Astrocyte of the spinal cord (primary cell): ENCODE measurements around the gene KLHDC8A.

ENCODE experiments used
- DNase-seq: peaks from one replicate; pipeline ENCODE4 v3.0.0; 2011; ENCODE audit warnings: low read depth, low spot score
- H3K4me3 ChIP-seq: 2 replicates; pipeline ENCODE4 v1.5.1; 2011; ENCODE audit warnings: low read depth, mild to moderate bottlenecking, low read length, moderate library complexity
- CTCF ChIP-seq: IDR thresholded peaks from 2 replicates; pipeline ENCODE4 v1.5.1; 2012; ENCODE audit warnings: low read depth, mild to moderate bottlenecking, low read length, inconsistent platforms
- in situ Hi-C: cut with HindIII; loops from 2 replicates; pipeline ENCODE4 v1.10.0; 2017; ENCODE audit warnings: low sequenced_read_pairs

The KLHDC8A gene

DNA sequence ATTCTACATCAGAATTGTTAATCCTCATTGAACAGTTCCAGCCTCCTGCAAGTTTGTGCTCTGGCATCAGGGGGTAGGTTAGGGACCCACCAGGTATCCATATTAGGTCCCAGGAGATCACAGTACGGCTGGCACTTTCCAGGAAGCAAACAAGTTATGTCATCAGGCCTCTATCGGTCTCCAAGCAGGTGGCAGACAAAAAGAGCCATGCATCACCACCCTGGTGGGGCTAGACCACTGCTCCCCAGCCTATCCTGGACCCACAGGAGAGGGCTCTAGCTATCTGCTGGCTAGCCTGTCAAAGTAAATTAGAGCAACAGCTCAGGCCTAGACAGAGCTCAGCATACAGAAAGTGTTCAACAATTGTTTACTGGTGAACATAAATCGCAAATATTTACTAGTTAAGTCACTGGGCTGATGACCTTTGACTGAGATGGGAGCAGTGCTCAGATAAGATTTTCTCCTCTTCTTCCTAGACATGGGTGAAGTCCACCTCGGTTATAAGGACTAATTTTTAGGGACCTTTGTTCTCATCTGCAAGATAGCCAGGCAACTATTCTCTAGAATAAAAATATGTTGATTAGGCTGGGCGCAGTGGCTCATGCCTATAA lies 41.6 kb downstream of the KLHDC8A start:
- in situ Hi-C loops, result no loop called here
- no peak for DNase-seq
- no peak overlapping the region for H3K4me3 ChIP-seq
- no peak for TF ChIP-seq CTCF

DNA sequence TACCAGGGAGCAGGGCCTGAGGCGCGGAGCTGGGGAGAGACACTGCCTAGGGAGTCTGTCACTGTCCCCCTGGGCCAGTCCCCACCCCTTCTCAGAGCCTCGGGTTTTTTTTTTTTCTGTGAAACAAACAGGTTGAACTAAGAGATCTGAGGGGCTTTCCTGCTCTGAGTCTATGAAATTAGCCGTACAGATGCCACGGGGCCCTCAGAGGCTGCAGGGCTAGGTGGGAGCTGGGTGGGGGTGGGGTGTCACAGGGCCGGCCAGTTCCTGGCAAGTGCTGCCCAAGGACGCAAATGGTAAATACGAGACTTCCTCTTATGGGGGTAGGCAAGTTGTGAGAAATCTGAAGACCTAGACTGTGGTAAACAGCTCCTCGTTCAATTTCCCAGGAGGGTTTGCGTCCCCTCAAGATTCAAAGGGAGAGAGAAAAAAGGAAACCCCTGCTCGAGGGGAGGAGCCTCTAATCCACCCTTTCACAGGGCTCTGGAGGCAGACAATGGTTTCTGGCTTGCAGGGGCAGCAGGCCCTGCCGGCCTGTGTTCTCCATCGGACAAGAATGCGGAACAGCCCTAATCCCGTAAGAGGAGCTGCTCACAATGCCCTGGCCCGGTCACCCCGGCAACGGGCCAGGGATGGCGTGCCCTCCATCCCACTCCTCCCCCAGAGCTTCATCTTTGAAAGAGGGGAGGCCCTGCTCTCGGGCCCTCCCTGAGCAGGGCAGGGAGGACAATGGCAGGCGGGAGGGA lies 43.0 kb downstream of the KLHDC8A start:
- in situ Hi-C loops, result no loop called here
- no peak for TF ChIP-seq CTCF
- peak; percentile 80 for DNase-seq
- no peak overlapping the region for H3K4me3 ChIP-seq

DNA sequence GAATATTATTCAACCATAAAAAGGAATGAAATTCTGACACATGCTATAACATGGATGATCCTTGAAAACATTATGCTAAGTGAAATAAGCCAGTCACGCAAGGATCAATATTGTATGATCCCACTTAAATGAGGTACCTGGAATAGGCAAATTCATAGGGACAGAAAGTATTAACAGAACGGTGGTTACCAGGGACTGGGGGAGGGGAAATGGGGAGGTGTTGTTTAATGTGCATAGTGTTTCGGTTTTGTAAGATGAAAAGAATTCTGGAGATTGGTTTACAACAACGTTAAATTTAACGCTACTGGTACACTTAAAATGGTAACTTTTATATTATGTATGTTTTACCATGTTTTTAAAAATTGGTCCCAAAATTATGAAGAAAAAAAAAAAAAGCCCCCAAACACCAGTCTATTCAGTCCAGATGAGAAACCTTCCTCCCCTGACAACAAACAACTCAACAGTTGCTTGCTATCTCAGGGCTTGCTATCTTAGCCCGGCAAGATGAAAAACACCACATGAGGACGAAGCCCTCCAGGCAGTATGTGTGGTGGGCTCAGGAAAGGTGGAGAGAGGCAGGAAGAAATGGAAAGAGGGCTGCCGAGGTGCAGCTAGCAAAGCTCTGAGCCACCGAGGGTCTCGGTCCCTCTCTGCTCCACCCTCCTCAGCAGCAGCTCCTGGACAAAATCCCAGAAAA lies 43.7 kb downstream of the KLHDC8A start:
- no peak overlapping the region for H3K4me3 ChIP-seq
- DNase-seq, result no peak
- in situ Hi-C loops, result no loop called here
- no peak for TF ChIP-seq CTCF

DNA sequence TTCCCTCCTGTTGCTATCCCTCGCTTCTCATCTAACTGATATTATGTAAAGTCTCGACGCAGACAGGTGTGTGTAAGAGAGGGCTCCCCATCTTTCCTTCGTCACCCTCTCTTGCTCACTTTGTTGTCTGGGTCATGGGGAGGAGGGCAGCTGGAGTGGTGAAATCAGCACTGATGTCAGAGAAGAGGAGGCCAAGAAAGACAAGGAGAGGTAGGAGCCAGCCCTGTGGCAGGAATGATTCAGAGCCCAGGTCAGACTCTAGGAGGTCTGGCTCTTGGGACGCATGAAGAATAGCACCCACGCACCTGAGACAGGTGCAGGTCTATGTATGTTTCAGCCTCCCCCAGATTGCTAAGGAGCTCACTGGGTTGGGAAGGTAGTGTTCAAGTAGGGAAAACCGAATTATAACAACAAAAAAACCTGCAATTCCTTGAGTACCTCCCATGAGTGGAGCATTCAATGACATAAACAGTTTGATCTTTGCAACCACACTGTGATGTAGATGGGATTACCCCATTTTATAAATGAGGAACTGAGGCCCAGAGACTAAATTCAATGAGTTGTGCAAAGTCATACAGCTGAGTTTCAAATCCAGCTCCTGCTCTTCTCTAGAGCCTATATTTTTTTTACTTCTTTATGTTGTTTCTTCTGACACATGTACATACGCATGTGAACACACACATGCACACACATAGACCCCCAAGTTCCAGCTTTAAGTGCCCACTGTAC lies 45.6 kb downstream of the KLHDC8A start:
- DNase-seq, result no peak
- no peak for TF ChIP-seq CTCF
- H3K4me3 ChIP-seq, result no peak overlapping the region
- in situ Hi-C loops, result no loop called here

- H3K4me3 ChIP-seq, result no peak overlapping the region
- in situ Hi-C loops, result no loop called here
- DNase-seq, result no peak
- no peak for TF ChIP-seq CTCF
Measured at GRCh38 chr1:205309741-205310140, 47.0 kb downstream of the KLHDC8A start.

GRCh38 chr1:205306929-205307566 lies 49.7 kb downstream of the KLHDC8A start:
- TF ChIP-seq CTCF, result no peak
- no peak overlapping the region for H3K4me3 ChIP-seq
- no peak for DNase-seq
- in situ Hi-C loops, result no loop called here
